HG03460 (cell line): Measurements from ENCODE around the gene PPIL6.

ENCODE experiments used
- ATAC-seq: cut with Tn5 transposase; IDR thresholded peaks from one replicate; pipeline ENCODE4 v1.9.1; 2021; ENCODE audit not compliant: unreplicated experiment

Gene PPIL6

DNA sequence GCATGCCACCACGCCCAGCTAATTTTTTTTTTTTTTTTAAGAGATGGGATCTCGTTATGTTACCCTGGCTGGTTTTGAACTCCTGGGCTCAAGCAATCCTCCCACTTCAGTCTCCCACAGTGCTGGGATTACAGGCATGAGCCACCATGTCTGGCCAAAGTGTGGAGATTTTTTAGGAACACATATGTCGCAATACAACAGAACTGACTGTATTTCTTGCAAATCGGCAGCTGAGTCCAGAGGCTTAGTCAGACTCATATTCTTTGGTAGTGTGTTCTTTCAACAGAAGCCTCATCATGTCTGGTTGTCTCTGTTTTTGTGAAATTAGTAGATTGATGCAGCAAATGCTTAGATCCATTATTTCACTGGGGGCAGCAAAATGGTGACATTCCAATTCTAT, 34.2 kb downstream of the PPIL6 start:
- ATAC-seq: no peak

DNA sequence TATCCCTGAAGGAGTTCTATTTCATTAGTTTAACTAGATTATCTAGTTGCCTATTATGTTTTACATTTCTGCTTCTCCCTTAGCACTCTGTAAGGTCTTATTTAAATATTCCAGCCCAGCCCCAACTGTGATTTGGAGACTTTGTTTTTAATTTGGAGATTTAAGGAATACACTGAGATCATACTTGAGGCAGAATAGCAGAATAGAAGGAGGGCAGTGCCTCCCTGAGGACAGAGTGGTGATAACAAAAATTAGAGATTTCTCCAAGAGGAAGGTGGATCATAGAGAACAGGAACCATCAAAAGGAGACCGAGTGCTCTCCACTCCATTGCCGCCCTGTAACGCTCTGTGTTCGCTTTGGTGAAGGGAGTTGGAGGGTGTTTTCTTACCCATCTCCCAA, 43.4 kb downstream of the PPIL6 start:
- ATAC-seq: no peak

DNA sequence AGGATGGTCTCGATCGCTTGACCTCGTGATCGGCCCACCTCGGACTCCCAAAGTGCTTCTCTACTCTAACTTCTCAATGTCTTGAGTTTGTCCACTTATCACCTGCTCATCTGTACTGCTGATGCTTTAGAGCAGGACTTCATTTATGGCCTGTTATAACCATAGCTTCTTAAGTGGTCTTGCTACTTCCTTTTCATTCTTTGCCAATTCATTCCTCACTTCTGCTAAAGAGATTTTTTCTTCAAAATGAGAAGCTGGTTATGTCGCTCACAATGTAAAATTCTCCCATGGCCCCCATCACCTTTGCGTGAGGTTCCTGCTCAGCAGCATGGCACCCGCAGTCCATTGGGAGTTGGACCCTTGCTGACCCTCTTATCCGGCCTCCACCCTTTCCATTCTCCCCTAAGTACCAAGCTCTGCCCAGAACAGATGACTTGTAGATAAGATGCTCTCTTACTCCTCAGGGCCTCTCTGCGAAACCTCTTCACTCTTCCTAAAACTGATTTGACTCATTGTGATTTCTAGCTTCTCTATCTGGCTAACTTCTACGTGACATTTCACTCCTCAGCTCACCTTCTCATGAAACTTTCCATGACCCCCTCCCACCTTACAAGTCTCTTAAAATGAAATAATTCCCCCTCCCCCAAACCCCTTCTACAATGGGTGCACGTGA, 44.2 kb downstream of the PPIL6 start:
- ATAC-seq: no peak

DNA sequence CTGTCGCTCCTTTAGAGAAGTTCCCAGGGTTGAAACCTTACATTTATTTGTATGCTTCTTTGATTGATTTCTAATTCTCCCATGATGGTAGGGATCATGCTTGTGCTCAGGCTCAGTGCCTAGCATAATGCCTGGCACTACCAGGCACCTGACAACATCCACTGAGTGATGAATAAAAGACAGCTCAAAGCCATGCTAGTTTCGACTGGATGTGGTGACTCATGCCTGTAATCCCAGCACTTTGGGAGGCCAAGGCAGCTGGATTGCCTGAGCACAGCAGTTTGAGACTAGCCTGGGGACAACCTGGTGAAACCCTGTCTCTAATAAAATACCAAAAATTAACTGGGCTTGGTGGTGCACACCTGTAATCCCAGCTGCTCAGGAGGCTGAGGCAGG, 46.5 kb downstream of the PPIL6 start:
- no peak for ATAC-seq

DNA sequence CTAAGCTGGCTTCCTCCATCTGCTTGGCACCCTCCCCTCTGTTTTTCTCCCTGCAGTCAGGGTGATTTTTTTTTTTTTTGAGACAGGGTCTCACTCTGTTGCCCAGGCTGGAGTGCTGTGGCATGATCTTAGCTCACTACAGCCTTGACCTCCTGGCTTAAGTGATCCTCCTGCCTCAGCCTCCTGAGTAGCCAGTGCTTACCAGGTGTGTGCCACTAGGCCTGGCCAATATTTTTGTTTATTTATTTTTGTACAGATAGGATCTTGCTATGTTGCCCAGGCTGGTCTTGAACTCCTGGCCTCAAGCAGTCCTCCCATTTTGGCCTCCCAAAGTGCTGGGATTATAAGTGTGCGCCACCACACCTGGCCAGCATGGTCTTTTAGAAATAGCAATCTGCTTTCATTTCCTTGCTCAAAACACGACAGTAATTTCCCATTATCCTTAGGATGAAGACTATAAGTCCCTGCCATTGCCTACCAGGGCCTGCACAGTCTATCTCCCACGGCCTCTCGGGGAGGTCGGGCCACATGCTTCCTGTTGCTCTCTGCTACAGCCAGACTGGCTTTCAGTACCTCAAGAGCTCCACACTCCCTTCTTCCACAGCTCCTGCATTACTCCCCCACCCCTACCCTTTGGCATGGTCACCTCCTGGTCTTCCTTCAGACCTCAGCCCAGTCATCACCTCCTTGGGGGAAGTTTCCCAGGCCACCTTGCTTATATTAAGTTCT, 47.1 kb downstream of the PPIL6 start:
- ATAC-seq: no peak

DNA sequence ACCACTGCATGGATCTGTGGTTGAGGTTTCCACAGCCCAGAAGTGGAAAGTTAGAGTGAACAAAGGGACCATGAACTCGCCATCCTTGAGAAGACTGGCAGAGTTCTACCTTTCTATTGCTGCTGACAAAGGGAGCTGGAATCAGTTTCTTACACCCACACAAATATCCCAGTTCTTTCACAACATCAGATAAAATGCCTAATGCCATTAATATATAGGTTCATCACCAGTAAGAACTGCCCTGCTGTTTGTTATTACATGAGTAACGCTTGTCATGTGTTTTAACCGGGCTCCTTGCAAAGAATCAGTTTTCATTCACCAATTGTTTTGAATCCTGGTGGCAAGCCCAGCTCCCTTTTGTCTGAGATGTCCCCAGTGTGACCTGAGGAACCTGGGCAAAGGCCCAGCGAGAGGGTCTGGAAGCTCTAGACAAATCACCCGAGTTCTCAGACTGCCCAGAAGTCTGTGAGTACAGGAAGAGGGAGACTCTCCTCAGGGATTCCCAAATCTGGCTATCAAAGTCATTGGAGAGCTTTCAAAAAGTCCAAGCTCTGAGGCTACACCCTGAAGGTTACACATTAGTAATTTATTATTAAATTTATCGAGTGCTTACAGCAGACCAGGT, 50.7 kb downstream of the PPIL6 start:
- no peak for ATAC-seq

DNA sequence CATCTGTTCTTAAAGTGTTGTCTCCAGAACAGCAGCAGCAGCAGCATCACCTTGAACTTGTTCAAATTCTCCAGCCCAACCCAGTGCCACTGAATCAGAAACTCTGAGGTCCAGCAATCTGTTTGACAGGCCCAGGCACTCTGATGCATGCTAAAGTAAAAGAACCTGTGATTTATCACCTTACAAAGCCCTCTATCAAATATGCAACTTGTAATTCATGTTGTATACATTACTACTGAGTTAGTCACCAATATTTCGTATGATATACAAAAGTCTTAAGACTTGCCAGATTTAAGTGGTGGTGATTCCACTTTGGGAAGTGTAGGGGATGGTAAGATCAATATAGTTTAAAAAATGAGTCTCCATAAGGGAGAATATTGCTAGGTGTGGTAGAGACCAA, 52.2 kb downstream of the PPIL6 start:
- ATAC-seq: no peak

DNA sequence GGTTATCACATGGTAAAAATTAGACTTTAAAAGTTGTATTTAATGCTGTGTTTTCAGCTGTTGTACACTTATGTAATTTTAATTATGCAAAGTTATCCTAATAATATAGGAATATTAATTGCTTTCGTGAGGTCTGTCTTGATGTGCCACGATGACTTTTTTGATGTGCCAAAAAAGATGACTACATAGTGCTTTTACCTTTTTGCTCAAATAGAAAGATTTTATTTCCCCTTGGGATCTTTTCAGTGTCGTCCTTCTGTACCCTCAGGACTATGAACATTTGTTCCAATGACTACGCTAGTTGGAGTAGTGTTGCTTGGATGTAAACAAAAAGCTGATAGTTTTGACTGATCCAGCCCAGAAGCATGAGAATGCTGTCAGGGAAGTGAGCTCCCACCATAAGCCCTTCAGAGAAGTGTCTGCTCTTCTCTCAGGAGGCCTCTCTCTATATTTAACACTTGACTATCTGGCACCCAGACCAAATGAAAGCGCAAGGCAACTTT, 56.9 kb downstream of the PPIL6 start:
- no peak for ATAC-seq

DNA sequence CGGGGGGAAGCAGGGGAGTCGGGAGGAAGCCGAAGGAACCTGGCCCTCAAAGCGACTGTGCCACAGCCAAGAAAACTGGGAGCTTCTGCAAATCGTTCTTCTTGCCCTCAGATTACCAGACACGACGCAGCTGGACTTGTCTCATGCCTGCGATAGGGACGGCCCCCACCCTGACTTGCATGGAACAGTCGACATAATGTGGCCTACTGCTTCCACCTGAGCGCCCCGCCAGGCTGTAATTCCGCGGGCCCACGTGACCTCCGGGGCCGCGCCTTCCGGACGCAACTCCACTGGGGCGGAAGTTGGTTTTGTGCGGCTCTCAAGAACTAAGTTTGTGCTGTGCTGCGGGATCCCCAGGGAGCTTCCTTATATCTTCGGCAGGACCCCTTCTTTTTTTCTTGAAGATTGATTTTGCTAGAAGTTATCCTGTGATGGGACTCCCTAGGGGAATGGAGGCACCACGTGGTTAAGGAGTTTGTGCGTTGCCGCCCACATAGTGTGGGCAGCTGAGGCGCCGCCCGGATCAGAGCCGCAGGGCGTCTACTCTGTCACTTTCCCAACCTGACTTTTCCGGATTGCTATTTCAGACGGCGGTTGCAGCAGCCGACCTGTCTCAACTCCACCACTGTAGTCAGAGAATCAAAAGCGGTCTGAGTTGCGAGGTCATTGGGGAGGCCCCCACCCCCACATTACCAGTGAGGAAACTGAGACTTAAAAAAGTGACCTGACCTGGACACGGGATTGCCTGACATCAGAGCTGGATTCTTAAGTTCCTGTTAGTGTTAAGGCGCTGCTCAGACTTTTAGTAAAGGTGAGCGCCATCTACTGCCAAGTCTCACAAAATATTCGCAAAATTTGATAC, 57.6 kb downstream of the PPIL6 start:
- peak; percentile 59 for ATAC-seq

DNA sequence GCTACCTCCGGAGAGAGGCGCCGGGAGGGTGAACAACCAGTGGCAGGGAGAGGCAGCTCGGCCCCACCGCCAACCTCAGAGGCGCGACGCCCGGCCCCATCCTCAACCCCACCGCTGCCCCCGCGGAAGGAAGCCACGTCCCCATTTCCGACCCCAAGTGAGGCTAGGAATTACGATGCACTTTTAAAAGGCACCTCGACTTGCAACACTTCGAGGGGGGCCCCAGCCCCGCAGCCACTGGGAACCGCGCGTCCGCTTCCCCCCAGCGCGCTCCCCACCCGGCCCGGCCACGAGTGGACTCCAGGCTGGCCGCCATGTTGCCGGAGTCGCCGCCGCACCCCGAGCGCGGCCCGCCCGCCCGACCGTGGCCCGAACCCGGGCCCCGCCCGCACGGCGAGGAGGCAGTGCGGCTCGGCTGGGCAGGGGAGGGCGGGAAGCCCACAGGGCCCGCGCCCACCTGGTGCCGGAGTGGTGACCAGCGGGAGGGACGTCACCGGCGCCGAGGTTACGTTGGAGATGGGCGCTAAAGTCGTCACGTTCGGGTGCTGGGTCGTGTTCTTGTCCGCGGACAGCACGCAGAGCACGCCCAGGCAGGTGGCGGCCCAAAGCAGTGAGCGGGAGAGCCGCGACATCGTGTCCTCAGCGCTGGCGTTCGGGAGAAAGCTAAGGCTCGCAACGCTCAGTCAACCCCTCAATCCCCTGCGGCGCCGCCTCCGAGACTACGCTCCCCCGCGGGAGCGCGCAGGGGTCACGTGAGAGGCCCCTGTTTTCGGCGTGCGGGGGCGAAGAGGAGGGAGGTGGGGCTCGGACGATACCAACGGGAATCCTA, 58.5 kb downstream of the PPIL6 start, which contains the start of gene CD164:
TSS of gene CD164 (minus strand) at position 721 of the 829 bp plus-strand sequence. CDS start at position 632, 89 bp downstream.
- peak; percentile 49 for ATAC-seq

DNA sequence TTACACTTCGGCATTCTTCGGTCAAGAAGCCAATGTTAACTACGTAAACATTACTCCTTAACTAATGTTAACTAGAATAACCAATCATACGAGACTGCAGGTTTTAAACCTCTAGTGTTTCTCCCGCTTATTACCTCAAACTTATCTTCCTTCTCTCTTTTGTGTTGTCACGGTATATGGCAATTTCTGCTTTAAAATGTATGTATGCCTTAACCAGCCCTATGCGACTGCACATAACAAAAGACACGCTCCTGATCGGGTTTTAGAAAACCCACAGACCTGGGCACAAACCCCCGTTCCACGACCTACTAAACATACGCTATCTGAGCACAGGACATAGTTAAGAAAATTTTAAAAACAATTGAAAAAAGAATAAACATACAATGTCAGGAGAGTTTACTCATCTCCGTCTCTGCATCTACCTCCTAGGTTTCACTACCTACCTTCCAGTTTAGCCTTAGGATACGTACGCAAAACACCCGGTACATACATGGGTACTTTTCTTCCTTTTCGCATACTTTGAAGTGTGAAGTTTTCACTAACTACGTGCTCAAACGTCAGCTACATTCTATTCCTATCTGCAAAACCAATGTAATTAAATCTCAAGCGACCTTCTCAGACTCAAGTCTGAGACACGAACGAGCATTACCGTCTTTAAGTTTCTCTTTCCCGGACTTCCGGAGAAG, 59.2 kb downstream of the PPIL6 start:
- no peak for ATAC-seq

DNA sequence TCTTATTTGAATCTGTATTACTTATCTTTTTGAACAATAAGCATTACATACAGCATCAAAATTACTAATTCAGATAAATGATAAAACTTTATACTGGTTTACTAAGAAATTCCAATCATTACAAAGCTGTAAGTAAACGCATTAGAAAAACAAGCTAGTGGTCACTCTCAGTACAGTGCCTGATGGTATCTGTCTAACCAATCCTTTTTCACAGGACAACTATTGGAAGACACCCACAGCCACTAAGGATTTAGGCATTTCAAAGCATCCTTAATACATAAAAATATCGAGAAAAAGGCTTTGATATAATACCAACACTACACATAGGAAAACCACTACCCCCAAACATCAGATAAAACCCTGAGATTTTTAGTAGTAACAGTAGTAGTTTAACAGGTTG, 60.7 kb downstream of the PPIL6 start:
- ATAC-seq: no peak

DNA sequence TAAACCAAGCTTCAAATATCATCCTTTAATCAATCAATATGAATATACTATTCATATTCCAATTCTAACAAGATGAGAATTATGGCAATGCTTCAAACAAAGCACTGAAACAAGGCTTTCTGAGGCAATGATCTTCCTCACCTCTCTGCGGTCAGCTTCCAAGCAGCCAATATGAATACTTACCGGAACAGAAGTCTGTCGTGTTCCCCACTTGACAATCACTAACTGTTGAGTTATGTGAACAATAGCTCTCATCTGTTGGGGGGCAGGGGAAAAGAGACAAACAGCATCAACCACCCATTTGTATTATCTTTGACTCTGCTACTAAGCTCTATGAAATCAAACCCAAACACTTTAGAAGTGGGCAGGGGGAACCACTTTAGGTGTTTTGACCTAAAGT, 62.7 kb downstream of the PPIL6 start:
- no peak for ATAC-seq

DNA sequence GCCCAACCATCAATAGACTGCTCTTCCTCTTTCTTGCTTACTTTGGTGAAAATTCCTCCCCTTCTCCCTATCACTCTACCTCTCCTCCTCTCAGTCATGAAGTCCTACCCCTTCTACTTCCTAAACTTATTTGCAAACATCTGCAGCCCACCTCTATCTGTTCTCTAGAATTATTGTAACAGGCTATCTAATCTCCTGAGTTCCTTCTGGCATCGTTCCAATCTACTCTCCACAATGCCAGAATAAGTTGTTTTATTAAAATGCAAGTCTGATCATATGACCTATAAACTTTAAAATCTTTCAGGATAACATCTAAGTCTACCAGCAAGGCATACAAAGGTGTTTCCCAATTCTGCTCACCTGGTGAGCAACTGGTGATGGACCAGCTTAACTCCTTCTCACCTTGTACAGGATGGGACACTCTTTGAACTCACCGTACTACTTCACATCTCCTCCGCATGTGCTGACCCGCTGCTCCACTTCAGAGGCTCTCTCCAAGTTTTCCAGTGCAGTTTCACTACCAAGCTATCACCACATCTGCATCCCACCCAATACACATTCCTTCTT, 66.0 kb downstream of the PPIL6 start:
- ATAC-seq: no peak

DNA sequence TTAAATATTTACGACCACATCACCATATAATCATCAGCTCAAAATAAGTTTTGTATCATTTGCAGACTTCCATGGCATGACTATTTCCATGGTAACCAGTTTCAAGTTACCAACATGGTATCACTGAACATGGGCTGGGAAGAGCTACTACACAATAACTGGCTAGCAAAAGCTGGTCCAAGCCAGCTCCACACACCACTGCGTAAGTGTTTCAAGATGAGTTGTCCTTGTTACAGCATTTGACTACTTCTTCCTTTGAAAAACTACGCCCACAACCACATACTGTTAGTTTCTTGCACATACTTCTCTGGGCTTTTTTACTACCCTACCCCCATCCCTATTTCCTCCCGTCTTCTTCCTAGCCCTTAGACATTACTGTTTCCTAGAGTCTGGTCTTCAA, 66.7 kb downstream of the PPIL6 start:
- peak; percentile 95 for ATAC-seq

DNA sequence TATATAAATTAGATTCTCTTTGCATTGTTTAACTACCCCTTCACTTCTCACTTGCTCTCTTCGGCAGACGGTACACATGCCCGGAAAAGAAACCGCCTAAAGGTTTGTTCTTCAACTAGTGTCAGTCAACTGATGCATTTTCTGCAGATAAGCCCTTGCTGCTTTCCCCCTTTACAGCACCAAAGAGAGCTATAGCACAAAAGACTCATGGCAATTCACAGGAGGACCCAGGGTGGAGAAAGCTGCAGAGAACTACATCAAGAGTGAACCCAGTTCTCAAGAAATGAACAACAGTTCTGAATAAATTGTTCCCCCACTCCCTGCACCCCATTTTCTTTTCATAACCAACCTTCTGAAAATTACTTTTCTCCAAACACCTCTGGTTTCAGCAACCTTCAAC, 67.1 kb downstream of the PPIL6 start:
- peak; percentile 22 for ATAC-seq

DNA sequence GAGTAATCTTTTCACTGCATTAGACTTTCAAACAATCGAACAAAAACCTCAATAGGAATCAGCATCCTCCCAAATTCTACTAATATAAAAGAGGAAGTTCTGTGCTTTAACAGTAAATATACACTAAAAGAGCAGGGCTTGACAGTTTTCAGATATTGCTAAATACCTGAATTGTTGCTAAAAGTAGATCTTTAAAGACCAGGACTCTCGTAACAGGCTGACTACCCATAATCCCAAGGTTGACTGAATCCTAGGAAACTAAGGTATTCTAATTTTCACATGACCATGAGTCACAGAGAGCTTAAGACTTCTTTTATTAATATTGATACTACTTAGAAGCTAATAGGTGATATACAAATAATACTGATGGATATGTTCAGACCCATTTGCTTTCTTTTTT, 68.3 kb downstream of the PPIL6 start:
- no peak for ATAC-seq

DNA sequence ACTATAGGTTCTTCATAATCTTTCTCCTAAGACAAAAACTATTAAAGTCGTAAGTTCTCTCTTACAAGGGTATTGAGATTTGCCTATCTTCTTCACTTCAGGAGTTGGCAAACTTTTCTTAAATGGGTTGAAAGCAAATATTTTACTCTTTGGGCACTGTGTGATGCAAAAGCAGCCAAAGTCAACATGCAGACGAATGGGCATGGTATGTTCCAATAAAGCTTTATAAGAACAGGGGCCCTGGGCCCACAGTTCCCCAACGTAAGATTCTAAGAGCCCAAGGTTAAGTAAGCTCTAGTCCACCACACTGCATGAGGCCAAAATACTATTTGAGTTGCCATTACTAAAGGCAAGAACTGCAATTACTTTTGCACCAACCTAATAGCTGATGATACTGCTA, 69.6 kb downstream of the PPIL6 start:
- ATAC-seq: no peak

DNA sequence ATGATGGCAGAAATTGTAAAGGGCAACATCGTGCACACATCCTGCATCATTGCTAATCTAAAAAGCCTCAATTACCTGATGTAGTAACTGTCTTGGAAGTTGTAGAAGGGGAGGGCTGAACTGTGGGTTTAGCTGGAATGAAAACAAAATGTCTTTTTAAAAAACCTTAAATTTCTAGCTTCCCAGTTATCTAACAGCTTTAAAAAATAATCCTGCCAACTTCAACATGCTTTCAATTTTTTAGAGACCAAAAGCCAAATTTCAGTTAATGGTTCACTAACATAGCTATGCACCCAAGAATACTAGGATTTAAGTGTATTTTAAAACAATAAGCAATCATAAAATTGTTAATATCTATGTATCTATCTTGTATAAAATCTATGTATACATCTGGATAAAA, 70.1 kb downstream of the PPIL6 start:
- no peak for ATAC-seq
